Keratinocyte (primary cell): ENCODE data around the gene ARHGAP15. TPM values are rescaled to one million over a fixed set of nuclear protein-coding genes. Genes with fewer than 3 reads are reported as not detected.

ENCODE experiments used
- DNase-seq: peaks from one replicate; pipeline ENCODE4 v3.0.0-alpha.2; 2011; ENCODE audit warnings: low read depth, missing footprints, low spot score
- FAIRE-seq: peaks from 2 replicates; lab custom pipeline; 2011; peaks lifted over from hg19 to GRCh38; lab: Jason Lieb, UNC
- H2AFZ ChIP-seq: 2 replicates; pipeline ENCODE4 v1.6.0; 2012; ENCODE audit warnings: low read length, control low read depth, inconsistent platforms; ENCODE audit not compliant: control insufficient read depth
- H3K27ac ChIP-seq: 2 replicates; pipeline ENCODE4 v1.5.1; 2011; ENCODE audit warnings: low read length; ENCODE audit not compliant: control insufficient read depth, insufficient read depth
- H3K27me3 ChIP-seq: 3 replicates; pipeline ENCODE4 v1.6.0; 2011; ENCODE audit warnings: low read length; ENCODE audit not compliant: control insufficient read depth, insufficient read depth; ENCODE audit errors: extremely low read depth
- H3K36me3 ChIP-seq, 2 experiments: 2 replicates in 1 of 2; 3 replicates in 1 of 2; pipeline ENCODE4 v1.5.1; 2011; ENCODE audit warnings: low read length in 2 of 2, mild to moderate bottlenecking in 1 of 2; ENCODE audit not compliant: control insufficient read depth in 2 of 2, insufficient read depth in 2 of 2; ENCODE audit errors: extremely low read depth in 1 of 2
- H3K4me1 ChIP-seq: 3 replicates; pipeline ENCODE4 v1.5.1; 2011; ENCODE audit warnings: low read length; ENCODE audit not compliant: control insufficient read depth, insufficient read depth; ENCODE audit errors: extremely low read depth
- H3K4me2 ChIP-seq: 3 replicates; pipeline ENCODE4 v1.6.0; 2011; ENCODE audit warnings: low read depth, low read length; ENCODE audit not compliant: control insufficient read depth, insufficient read depth; ENCODE audit errors: extremely low read depth
- H3K4me3 ChIP-seq, 3 experiments: fragments of 200-600 bp in 1 of 3; sonication (generic) in 1 of 3; 2 replicates in 2 of 3; 3 replicates in 1 of 3; pipeline ENCODE4 v1.5.1; 2011 to 2016; ENCODE audit warnings: low read length in 3 of 3, mild to moderate bottlenecking in 3 of 3, control low read depth in 2 of 3, inconsistent platforms in 1 of 3, low read depth in 1 of 3, mixed read lengths in 1 of 3, mixed run types in 1 of 3, moderate library complexity in 1 of 3; ENCODE audit not compliant: control insufficient read depth in 2 of 3, insufficient read depth in 2 of 3; ENCODE audit errors: extremely low read depth in 1 of 3
- H3K79me2 ChIP-seq: 2 replicates; pipeline ENCODE4 v1.6.0; 2012; ENCODE audit warnings: low read length; ENCODE audit not compliant: control insufficient read depth, insufficient read depth
- H3K9ac ChIP-seq: 3 replicates; pipeline ENCODE4 v1.6.0; 2011; ENCODE audit warnings: low read length; ENCODE audit not compliant: control insufficient read depth, insufficient read depth; ENCODE audit errors: extremely low read depth
- H3K9me1 ChIP-seq: 3 replicates; pipeline ENCODE4 v1.6.0; 2011; ENCODE audit warnings: low read length; ENCODE audit not compliant: control insufficient read depth, insufficient read depth; ENCODE audit errors: extremely low read depth
- H3K9me3 ChIP-seq: 2 replicates; pipeline ENCODE4 v1.5.1; 2012; ENCODE audit warnings: low read depth, low read length; ENCODE audit not compliant: control insufficient read depth
- H4K20me1 ChIP-seq: 3 replicates; pipeline ENCODE4 v1.6.0; 2011; ENCODE audit warnings: low read length; ENCODE audit not compliant: control insufficient read depth, insufficient read depth; ENCODE audit errors: extremely low read depth
- CTCF ChIP-seq, 3 experiments: IDR thresholded peaks in 1 of 3; conservative IDR thresholded peaks in 1 of 3; optimal IDR thresholded peaks in 1 of 3; 2 replicates in 2 of 3; 3 replicates in 1 of 3; pipeline versions ENCODE3 to v1.5.1; 2011; ENCODE audit warnings: low read length in 3 of 3, mild to moderate bottlenecking in 3 of 3, moderate library complexity in 2 of 3, control low read depth in 1 of 3, inconsistent platforms in 1 of 3; ENCODE audit not compliant: insufficient read depth in 2 of 3; ENCODE audit errors: extremely low read depth in 1 of 3
- EZH2 ChIP-seq: IDR thresholded peaks from one replicate; pipeline ENCODE4 v1.6.1; 2012; ENCODE audit warnings: inconsistent platforms, mild to moderate bottlenecking, low read length, moderate library complexity
- dilution Hi-C: fragments of 300-500 bp; cut with MboI; formaldehyde crosslinking; loops from one replicate; pipeline ENCODE4 v1.7.0; 2020; ENCODE audit warnings: low sequenced_read_pairs; ENCODE audit not compliant: extremely low pct_ligation_motif_present
- polyA plus RNA-seq, 5 experiments: library from polyadenylated mRNA; depleted of rRNA in 3 of 5; stranded (reverse) in 3 of 5; stranded (forward) in 1 of 5; unstranded in 1 of 5; fragments of >200 nt; gene quantifications; 1 replicate in 1 of 5; 2 replicates in 3 of 5; 3 replicates in 1 of 5; pipeline versions ENCODE4 v1.2.1 to v1.2.3, GENCODE V29; 2011 to 2012; ENCODE audit warnings: missing spikeins in 2 of 5, low read depth in 1 of 5, low replicate concordance in 1 of 5

ARHGAP15 gene
- polyA plus RNA-seq, 1 donor (not counting 4 experiments of a cell fraction or from before 2014, with no cell fraction given): not detected

- H3K4me3 ChIP-seq: no peak overlapping the region
- no peak overlapping the region for H2AFZ ChIP-seq
- H3K79me2 ChIP-seq: no peaks in the 10 kb centered on the region
- no peaks in the 10 kb centered on the region for H3K27me3 ChIP-seq
- no peaks in the 10 kb centered on the region for H4K20me1 ChIP-seq
- no peaks in the 10 kb centered on the region for H3K4me1 ChIP-seq
- no peak for DNase-seq
- H3K9me1 ChIP-seq: no peaks in the 10 kb centered on the region
- H3K36me3 ChIP-seq: no peaks in the 10 kb centered on the region
- dilution Hi-C loops: no loop called here
- H3K27ac ChIP-seq: no peak overlapping the region
- TF ChIP-seq CTCF (optimal IDR thresholded peaks at IDR 0.05 in 1 of 3, IDR thresholded peaks at IDR 0.05 in 1 of 3, conservative IDR thresholded peaks at IDR 0.05 in 1 of 3; ENCODE audit: extremely low read depth in 1 of 3, insufficient read depth in 2 of 3, low read length in 3 of 3) (no peak), EZH2 (no peak)
- no peaks in the 10 kb centered on the region for H3K9me3 ChIP-seq
- FAIRE-seq: no peak
- no peak overlapping the region for H3K9ac ChIP-seq
- H3K4me2 ChIP-seq: no peak overlapping the region
Measured at GRCh38 chr2:143148757-143149156, 19.5 kb downstream of the ARHGAP15 start.

GRCh38 chr2:143150287-143150686 lies 21.1 kb downstream of the ARHGAP15 start:
- no peak for FAIRE-seq
- Histone ChIP-seq H2AFZ (no peak overlapping the region), H3K9me3 (no peaks in the 10 kb centered on the region), H3K4me3 (no peak overlapping the region), H4K20me1 (no peaks in the 10 kb centered on the region), H3K27ac (no peak overlapping the region), H3K27me3 (no peaks in the 10 kb centered on the region), H3K36me3 (no peaks in the 10 kb centered on the region), H3K9ac (no peak overlapping the region), H3K4me2 (no peak overlapping the region), H3K9me1 (no peaks in the 10 kb centered on the region), H3K79me2 (no peaks in the 10 kb centered on the region), H3K4me1 (no peaks in the 10 kb centered on the region)
- DNase-seq: no peak
- TF ChIP-seq CTCF (optimal IDR thresholded peaks at IDR 0.05 in 1 of 3, IDR thresholded peaks at IDR 0.05 in 1 of 3, conservative IDR thresholded peaks at IDR 0.05 in 1 of 3; ENCODE audit: extremely low read depth in 1 of 3, insufficient read depth in 2 of 3, low read length in 3 of 3): no peak
- TF ChIP-seq EZH2: no peak
- dilution Hi-C loops: no loop called here
